ENCODE data around the gene CEMP1.
"Not testable (repeated sequence)": the region's sequence is repeated elsewhere in the genome, so short reads cannot be mapped to it uniquely, and the experiment has no call there.

CEMP1 gene, protein sequence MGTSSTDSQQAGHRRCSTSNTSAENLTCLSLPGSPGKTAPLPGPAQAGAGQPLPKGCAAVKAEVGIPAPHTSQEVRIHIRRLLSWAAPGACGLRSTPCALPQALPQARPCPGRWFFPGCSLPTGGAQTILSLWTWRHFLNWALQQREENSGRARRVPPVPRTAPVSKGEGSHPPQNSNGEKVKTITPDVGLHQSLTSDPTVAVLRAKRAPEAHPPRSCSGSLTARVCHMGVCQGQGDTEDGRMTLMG

DNA sequence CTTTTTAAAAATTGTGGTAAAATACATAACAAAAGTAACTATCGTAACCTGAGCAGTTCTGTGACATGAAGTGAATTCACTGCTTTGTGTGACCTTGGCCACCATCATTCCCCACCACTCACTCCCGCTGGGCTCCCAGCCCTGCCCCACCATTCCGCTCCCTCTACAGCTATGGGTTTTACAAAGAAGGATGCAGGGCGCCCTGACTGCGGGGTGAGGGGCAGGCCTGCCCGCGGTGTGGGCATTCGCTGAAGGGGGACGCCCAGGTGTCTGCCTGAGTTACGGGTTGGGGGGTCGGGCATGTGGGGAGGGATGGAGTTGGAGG lies at the start of gene CEMP1:
Gene CEMP1 (minus strand): TSS at position 38 of the 325 bp plus-strand sequence. CDS start 335 bp downstream, outside the sequence.
- H2AFZ ChIP-seq (ENCODE audit: low read depth, low read length) = peak within 1 kb of the TSS; percentile 6
- peak within 1 kb of the TSS; percentile 50 for H3K4me3 ChIP-seq (ENCODE audit: low read length)
- H3K27me3 ChIP-seq (ENCODE audit: insufficient read depth, low read length) = no peaks in the 10 kb centered on the region
- H3K4me1 ChIP-seq (ENCODE audit: insufficient read depth, low read length) = peaks cover 13% of the 10 kb centered on the region
- H3K9me3 ChIP-seq (ENCODE audit: low read length) = no peaks in the 10 kb centered on the region
- H3K36me3 ChIP-seq (ENCODE audit: insufficient read depth, low read length) = peaks cover 19% of the 10 kb centered on the region

DNA sequence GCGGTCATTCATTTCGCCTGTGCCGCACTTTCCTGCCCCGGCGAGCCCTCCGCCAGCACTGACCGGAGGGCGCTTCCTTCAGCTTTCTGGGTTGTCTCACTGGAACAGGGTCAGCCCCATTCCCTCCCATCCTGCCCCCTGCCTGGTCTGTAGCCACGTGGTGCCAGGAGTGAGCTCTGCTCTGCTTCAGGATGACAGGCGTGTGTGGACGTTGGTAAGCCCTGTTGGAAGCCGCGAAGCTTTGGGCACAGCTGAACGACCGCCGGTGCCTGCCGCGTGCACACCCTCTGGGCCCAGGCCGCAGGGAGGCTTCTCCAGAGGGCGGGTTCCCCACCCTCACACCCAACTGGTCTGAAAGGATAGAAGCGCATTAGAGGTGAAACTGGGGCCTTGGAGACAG lies 49.6 kb upstream of the CEMP1 start:
- not testable (repeated sequence) for H3K4me1 ChIP-seq (ENCODE audit: insufficient read depth, low read length); H3K27me3 ChIP-seq (ENCODE audit: insufficient read depth, low read length); H2AFZ ChIP-seq (ENCODE audit: low read depth, low read length); H3K4me3 ChIP-seq (ENCODE audit: low read length); H3K36me3 ChIP-seq (ENCODE audit: insufficient read depth, low read length); H3K9me3 ChIP-seq (ENCODE audit: low read length)

DNA sequence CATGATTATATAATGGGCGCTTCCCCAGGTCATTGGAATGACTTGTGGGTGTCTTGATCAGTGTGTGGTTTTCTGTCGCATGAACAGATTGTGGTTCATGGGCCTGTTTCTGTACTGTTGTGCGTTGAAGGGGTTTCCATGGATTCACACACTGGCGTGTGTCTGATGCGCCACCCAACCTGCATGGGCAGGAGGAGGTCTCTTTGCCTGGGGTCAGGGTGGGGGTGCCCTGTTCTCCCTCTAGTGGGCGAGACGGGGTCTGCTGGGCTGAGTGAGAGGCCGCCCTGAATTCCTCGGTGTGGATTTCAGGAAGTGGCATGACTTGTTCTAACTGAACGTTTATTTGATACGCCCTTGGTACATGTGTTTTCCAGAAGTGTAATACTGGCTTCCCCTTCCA lies 48.9 kb upstream of the CEMP1 start:
- not testable (repeated sequence) for H3K27me3 ChIP-seq (ENCODE audit: insufficient read depth, low read length); H2AFZ ChIP-seq (ENCODE audit: low read depth, low read length); H3K4me3 ChIP-seq (ENCODE audit: low read length); H3K4me1 ChIP-seq (ENCODE audit: insufficient read depth, low read length); H3K36me3 ChIP-seq (ENCODE audit: insufficient read depth, low read length); H3K9me3 ChIP-seq (ENCODE audit: low read length)

DNA sequence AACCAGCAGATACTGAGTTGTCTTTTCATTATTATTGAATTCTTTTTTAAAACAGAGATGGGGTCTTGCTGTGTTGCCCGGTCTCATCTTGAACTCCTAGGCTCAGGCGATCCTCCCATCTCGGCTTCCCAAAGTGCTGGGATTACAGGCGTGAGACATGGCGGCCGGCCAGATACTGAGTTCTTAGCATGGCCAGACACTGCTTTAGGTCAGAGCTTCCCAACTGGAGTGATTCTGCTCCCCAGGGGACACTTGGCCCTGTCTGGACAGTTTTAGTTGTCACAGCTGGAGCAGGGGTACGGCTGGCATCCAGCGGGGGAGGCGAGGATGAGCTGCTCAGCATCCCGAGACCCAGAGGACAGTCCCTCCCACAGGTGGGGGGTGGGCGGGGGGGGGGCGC lies 47.7 kb upstream of the CEMP1 start:
- H3K4me1 ChIP-seq (ENCODE audit: insufficient read depth, low read length); H2AFZ ChIP-seq (ENCODE audit: low read depth, low read length); H3K36me3 ChIP-seq (ENCODE audit: insufficient read depth, low read length); H3K4me3 ChIP-seq (ENCODE audit: low read length); H3K9me3 ChIP-seq (ENCODE audit: low read length); H3K27me3 ChIP-seq (ENCODE audit: insufficient read depth, low read length): not testable (repeated sequence)

- H3K36me3 ChIP-seq (ENCODE audit: insufficient read depth, low read length); H3K4me3 ChIP-seq (ENCODE audit: low read length); H3K4me1 ChIP-seq (ENCODE audit: insufficient read depth, low read length); H2AFZ ChIP-seq (ENCODE audit: low read depth, low read length); H3K27me3 ChIP-seq (ENCODE audit: insufficient read depth, low read length); H3K9me3 ChIP-seq (ENCODE audit: low read length): not testable (repeated sequence)
Measured at GRCh38 chr16:2577044-2577443, 45.8 kb upstream of the CEMP1 start.

GRCh38 chr16:2575839-2576238 lies 44.6 kb upstream of the CEMP1 start:
- H3K4me1 ChIP-seq (ENCODE audit: insufficient read depth, low read length); H3K27me3 ChIP-seq (ENCODE audit: insufficient read depth, low read length); H3K4me3 ChIP-seq (ENCODE audit: low read length); H3K9me3 ChIP-seq (ENCODE audit: low read length); H3K36me3 ChIP-seq (ENCODE audit: insufficient read depth, low read length); H2AFZ ChIP-seq (ENCODE audit: low read depth, low read length): not testable (repeated sequence)

- H3K9me3 ChIP-seq (ENCODE audit: low read length); H3K27me3 ChIP-seq (ENCODE audit: insufficient read depth, low read length); H2AFZ ChIP-seq (ENCODE audit: low read depth, low read length); H3K36me3 ChIP-seq (ENCODE audit: insufficient read depth, low read length); H3K4me1 ChIP-seq (ENCODE audit: insufficient read depth, low read length); H3K4me3 ChIP-seq (ENCODE audit: low read length): not testable (repeated sequence)
Measured at GRCh38 chr16:2572704-2573103, 41.5 kb upstream of the CEMP1 start.

GRCh38 chr16:2568573-2568972 lies 37.4 kb upstream of the CEMP1 start:
- H3K27me3 ChIP-seq (ENCODE audit: insufficient read depth, low read length); H3K9me3 ChIP-seq (ENCODE audit: low read length); H3K4me1 ChIP-seq (ENCODE audit: insufficient read depth, low read length); H3K4me3 ChIP-seq (ENCODE audit: low read length); H2AFZ ChIP-seq (ENCODE audit: low read depth, low read length); H3K36me3 ChIP-seq (ENCODE audit: insufficient read depth, low read length): not testable (repeated sequence)

DNA sequence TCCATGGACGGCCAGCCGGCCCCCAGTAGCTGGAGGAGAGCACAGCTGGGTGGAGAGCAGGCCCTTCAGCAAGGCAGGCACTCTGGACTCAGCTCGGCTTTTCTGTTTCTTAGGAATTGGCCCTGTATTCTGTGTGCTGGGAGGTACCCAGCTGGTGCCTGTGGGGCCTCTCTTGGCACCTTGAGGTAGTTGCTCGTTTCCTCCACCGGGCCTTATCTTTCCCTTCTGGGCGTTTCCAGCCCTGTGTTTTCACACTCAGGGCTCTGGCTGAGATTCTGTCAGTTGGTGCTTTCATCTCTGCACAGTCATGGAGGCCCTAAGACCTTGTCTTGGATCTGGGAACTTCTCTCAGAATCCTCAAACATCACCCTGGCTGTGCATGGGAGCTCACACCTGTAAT lies 36.3 kb upstream of the CEMP1 start:
- not testable (repeated sequence) for H2AFZ ChIP-seq (ENCODE audit: low read depth, low read length); H3K36me3 ChIP-seq (ENCODE audit: insufficient read depth, low read length); H3K4me3 ChIP-seq (ENCODE audit: low read length); H3K27me3 ChIP-seq (ENCODE audit: insufficient read depth, low read length); H3K9me3 ChIP-seq (ENCODE audit: low read length); H3K4me1 ChIP-seq (ENCODE audit: insufficient read depth, low read length)

DNA sequence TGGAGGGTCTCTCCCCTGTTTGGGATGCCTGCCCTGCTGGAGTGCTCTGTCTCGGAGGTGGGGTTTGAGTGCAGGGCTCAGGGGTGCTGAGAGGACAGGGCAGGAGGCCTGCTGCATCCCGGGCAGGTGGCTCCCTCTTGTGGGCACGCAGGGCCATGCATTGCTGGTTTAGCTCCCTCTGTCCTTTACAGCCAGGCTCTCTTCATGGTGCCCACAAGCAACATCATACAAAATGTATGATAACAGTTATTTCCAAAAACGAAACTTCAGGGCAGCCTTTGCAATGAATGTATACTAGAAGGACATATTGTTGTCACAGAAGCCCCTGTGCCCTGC lies 29.6 kb upstream of the CEMP1 start:
- H3K27me3 ChIP-seq (ENCODE audit: insufficient read depth, low read length); H3K4me3 ChIP-seq (ENCODE audit: low read length); H3K4me1 ChIP-seq (ENCODE audit: insufficient read depth, low read length); H3K9me3 ChIP-seq (ENCODE audit: low read length); H2AFZ ChIP-seq (ENCODE audit: low read depth, low read length); H3K36me3 ChIP-seq (ENCODE audit: insufficient read depth, low read length): not testable (repeated sequence)

GRCh38 chr16:2560131-2560797 lies 29.1 kb upstream of the CEMP1 start:
- not testable (repeated sequence) for H3K4me1 ChIP-seq (ENCODE audit: insufficient read depth, low read length); H3K9me3 ChIP-seq (ENCODE audit: low read length); H3K4me3 ChIP-seq (ENCODE audit: low read length); H2AFZ ChIP-seq (ENCODE audit: low read depth, low read length); H3K36me3 ChIP-seq (ENCODE audit: insufficient read depth, low read length); H3K27me3 ChIP-seq (ENCODE audit: insufficient read depth, low read length)

- not testable (repeated sequence) for H3K36me3 ChIP-seq (ENCODE audit: insufficient read depth, low read length); H2AFZ ChIP-seq (ENCODE audit: low read depth, low read length); H3K4me1 ChIP-seq (ENCODE audit: insufficient read depth, low read length); H3K27me3 ChIP-seq (ENCODE audit: insufficient read depth, low read length); H3K9me3 ChIP-seq (ENCODE audit: low read length); H3K4me3 ChIP-seq (ENCODE audit: low read length)
Measured at GRCh38 chr16:2557150-2557549, 25.9 kb upstream of the CEMP1 start.

DNA sequence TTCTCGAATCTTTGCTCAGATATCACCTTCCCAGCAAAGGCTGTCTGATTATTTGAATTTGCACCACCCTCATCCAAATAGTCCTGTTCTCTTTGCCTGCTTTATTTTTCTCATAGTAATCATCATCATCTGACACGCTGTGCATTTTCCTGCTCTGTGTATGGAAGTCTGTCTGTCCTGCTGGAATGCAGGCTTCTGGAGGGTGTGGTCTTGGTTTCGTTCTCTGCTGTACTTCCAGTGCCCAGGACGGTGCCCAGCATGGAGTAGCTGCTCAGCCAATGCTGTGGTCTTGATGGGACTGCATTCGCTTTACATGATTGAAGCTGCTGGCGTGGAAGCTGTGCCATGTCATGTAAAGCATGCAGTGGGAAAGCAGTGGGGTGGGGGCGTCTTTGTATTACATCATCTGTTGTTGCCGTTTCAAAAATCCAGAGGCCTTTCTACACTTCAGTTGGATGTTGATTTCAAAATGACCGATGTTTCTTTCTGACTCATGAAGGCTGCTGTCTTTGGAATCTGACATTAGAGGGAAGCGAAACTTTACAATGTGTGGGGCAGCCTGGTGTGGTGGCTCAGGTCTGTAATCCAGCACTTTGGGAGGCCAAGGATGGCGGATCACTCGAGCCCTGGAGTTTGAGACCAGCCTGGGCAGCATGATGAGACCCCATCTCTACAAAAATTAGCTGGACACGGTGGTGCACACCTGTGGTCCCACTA lies 23.7 kb upstream of the CEMP1 start:
- H3K4me3 ChIP-seq (ENCODE audit: low read length); H3K9me3 ChIP-seq (ENCODE audit: low read length); H3K36me3 ChIP-seq (ENCODE audit: insufficient read depth, low read length); H3K4me1 ChIP-seq (ENCODE audit: insufficient read depth, low read length); H2AFZ ChIP-seq (ENCODE audit: low read depth, low read length); H3K27me3 ChIP-seq (ENCODE audit: insufficient read depth, low read length): not testable (repeated sequence)

GRCh38 chr16:2551420-2551889 lies 20.2 kb upstream of the CEMP1 start:
- H2AFZ ChIP-seq (ENCODE audit: low read depth, low read length); H3K9me3 ChIP-seq (ENCODE audit: low read length); H3K36me3 ChIP-seq (ENCODE audit: insufficient read depth, low read length); H3K4me1 ChIP-seq (ENCODE audit: insufficient read depth, low read length); H3K27me3 ChIP-seq (ENCODE audit: insufficient read depth, low read length); H3K4me3 ChIP-seq (ENCODE audit: low read length): not testable (repeated sequence)
